Ishikawa (cell line): Measurements from ENCODE around the gene CRTAC1.

Experiments used
- CEBPB ChIP-seq: IDR thresholded peaks from 2 replicates; pipeline ENCODE4 v1.6.1; 2012
- CREB1 ChIP-seq: IDR thresholded peaks from 2 replicates; pipeline ENCODE4 v1.6.1; 2012; ENCODE audit warnings: low read depth
- EGR1 ChIP-seq: IDR thresholded peaks from 2 replicates; pipeline ENCODE4 v1.6.1; 2012
- EP300 ChIP-seq: IDR thresholded peaks from 2 replicates; pipeline ENCODE4 v1.6.1; 2012; ENCODE audit warnings: borderline replicate concordance
- FOXM1 ChIP-seq: IDR thresholded peaks from 2 replicates; pipeline ENCODE4 v1.6.1; 2012; ENCODE audit warnings: low read depth, borderline replicate concordance
- RAD21 ChIP-seq: IDR thresholded peaks from 2 replicates; pipeline ENCODE4 v1.6.1; 2012; ENCODE audit warnings: low read depth
- TAF1 ChIP-seq: IDR thresholded peaks from 2 replicates; pipeline ENCODE4 v1.6.1; 2012; ENCODE audit warnings: low read depth, mild to moderate bottlenecking
- TCF12 ChIP-seq: IDR thresholded peaks from 2 replicates; pipeline ENCODE4 v1.6.1; 2012; ENCODE audit warnings: low read depth
- TEAD4 ChIP-seq: IDR thresholded peaks from 2 replicates; pipeline ENCODE4 v1.6.1; 2012
- YY1 ChIP-seq: IDR thresholded peaks from 2 replicates; pipeline ENCODE4 v1.6.1; 2012; ENCODE audit warnings: low read depth
- ZBTB7A ChIP-seq: IDR thresholded peaks from 2 replicates; pipeline ENCODE4 v1.6.1; 2012; ENCODE audit warnings: low read depth
- TF ChIP-seq, protein P1 (sequence below): IDR thresholded peaks from 2 replicates; pipeline ENCODE4 v1.6.1; 2012; ENCODE audit warnings: low read depth, mild to moderate bottlenecking
- TF ChIP-seq, protein P2 (sequence below): IDR thresholded peaks from 2 replicates; pipeline ENCODE4 v1.6.1; 2012

DNA sequence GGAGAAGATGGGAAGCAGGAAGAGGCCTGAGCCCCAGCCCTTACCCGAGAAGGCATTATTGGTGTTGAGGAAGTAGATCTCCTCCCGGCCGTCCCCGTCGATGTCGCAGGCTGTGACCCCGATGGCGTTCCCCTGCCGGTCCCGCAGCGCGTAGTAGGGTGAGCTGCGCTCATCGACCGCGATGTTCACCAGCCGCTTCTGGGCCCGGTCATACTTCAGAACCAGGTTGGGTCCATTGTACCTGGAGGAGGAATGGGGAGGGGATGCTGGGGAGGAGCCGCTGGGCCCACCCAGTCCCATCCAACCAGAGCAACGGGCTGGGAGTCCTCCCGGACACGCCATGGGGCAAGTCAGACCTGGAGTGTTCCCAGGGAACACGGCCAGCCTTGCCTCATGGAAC lies 94.3 kb downstream of the CRTAC1 start:
- no peak for TF ChIP-seq TEAD4
- TF ChIP-seq RAD21, result no peak
- TF ChIP-seq, protein P1, sequence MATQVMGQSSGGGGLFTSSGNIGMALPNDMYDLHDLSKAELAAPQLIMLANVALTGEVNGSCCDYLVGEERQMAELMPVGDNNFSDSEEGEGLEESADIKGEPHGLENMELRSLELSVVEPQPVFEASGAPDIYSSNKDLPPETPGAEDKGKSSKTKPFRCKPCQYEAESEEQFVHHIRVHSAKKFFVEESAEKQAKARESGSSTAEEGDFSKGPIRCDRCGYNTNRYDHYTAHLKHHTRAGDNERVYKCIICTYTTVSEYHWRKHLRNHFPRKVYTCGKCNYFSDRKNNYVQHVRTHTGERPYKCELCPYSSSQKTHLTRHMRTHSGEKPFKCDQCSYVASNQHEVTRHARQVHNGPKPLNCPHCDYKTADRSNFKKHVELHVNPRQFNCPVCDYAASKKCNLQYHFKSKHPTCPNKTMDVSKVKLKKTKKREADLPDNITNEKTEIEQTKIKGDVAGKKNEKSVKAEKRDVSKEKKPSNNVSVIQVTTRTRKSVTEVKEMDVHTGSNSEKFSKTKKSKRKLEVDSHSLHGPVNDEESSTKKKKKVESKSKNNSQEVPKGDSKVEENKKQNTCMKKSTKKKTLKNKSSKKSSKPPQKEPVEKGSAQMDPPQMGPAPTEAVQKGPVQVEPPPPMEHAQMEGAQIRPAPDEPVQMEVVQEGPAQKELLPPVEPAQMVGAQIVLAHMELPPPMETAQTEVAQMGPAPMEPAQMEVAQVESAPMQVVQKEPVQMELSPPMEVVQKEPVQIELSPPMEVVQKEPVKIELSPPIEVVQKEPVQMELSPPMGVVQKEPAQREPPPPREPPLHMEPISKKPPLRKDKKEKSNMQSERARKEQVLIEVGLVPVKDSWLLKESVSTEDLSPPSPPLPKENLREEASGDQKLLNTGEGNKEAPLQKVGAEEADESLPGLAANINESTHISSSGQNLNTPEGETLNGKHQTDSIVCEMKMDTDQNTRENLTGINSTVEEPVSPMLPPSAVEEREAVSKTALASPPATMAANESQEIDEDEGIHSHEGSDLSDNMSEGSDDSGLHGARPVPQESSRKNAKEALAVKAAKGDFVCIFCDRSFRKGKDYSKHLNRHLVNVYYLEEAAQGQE, result no peak
- TF ChIP-seq TAF1, result no peak
- TF ChIP-seq EP300, result no peak
- TF ChIP-seq CEBPB, result no peak
- TF ChIP-seq TCF12, result no peak
- no peak for TF ChIP-seq ZBTB7A
- no peak for TF ChIP-seq YY1
- TF ChIP-seq FOXM1, result no peak
- TF ChIP-seq, protein P2, sequence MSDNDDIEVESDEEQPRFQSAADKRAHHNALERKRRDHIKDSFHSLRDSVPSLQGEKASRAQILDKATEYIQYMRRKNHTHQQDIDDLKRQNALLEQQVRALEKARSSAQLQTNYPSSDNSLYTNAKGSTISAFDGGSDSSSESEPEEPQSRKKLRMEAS, result no peak
- TF ChIP-seq CREB1, result no peak
- no peak for TF ChIP-seq EGR1
